GM12874 (cell line): ENCODE measurements around the gene ANAPC16.

Source experiments
- TF ChIP-seq, protein P1 (sequence below): IDR thresholded peaks from 2 replicates; pipeline ENCODE4 v1.5.1; 2011; ENCODE audit warnings: low read depth, mild to moderate bottlenecking, control low read depth, low read length, moderate library complexity; ENCODE audit not compliant: insufficient read depth

ANAPC16 gene

DNA sequence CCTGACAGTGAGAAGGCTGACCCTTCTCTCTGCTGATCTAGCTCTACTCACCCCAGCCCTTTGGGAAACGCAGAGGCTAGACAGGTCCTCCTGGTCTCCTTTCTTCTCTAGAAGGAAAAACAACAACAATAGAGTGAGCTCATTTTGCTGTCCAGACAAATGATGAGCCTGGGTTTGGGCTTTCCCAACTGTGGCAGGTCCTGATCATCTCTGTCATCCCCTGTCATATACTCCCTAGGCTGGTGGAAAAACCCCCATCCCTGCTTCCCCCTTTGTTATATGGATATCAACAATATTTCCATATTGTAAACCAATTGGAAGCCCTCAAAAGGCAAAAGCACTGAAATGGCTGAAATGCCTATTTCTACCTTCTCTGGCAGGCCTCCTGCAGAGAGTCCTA is 48.7 kb downstream of the ANAPC16 start:
- TF ChIP-seq, protein P1, sequence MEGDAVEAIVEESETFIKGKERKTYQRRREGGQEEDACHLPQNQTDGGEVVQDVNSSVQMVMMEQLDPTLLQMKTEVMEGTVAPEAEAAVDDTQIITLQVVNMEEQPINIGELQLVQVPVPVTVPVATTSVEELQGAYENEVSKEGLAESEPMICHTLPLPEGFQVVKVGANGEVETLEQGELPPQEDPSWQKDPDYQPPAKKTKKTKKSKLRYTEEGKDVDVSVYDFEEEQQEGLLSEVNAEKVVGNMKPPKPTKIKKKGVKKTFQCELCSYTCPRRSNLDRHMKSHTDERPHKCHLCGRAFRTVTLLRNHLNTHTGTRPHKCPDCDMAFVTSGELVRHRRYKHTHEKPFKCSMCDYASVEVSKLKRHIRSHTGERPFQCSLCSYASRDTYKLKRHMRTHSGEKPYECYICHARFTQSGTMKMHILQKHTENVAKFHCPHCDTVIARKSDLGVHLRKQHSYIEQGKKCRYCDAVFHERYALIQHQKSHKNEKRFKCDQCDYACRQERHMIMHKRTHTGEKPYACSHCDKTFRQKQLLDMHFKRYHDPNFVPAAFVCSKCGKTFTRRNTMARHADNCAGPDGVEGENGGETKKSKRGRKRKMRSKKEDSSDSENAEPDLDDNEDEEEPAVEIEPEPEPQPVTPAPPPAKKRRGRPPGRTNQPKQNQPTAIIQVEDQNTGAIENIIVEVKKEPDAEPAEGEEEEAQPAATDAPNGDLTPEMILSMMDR, result no peak

DNA sequence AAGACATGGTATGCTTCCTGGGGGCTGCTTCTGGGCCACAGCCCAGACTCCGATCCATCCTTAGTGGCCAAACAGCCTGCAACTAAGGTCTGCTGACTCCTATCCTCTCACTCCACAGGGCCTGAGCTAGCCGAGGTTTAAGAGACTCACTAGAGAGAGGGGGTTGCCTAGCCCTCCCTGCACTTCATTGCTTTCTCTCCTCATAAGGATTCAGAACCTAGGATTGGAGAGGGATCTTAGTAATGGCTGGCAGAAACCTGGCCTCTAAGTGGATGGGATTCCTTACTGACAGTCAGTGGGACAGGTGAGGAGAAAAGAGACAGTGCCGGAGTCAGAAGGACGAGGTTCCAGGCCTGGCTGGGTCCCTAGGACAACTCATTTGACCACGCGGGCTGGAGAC is 49.7 kb downstream of the ANAPC16 start:
- TF ChIP-seq, protein P1, result no peak

DNA sequence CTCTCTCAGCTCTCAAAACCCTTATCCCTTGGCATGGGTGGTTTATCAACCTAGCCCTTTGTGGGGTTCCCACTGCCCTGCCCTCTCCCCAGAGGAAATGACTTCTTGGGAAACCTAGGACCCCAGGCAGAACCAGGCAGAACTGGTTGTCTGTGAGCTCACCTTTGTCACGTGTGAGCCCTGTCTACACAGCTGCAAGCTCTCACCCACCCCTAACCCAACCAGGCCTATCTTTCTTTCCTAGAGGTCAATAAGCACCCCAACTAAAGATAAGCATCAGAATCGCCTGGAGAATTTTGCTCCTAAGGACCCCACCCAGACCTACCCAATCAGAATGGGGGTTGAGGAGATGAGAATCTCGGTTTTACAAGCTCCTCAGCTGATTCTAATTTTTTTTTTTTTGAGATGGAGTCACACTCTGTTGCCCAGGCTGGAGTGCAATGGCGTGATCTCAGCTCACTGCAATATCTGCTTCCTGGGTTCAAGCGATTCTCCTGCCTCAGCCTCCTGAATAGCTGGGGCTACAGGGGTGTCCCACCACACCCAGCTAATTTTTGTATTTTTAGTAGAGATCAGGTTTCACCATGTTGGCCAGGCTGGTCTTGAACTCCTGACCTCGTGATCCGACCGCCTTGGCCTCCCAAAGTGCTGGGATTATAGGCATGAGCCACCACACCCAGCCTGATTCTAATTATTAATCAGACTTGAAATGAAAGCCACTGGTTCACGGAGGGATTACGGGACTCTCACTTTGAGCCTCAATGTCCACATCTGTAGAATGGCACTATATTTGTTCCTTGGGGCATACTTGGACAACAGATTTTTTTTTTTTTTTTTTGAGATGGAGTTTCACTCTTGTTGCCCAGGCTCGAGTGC is 50.4 kb downstream of the ANAPC16 start:
- TF ChIP-seq, protein P1, result no peak

DNA sequence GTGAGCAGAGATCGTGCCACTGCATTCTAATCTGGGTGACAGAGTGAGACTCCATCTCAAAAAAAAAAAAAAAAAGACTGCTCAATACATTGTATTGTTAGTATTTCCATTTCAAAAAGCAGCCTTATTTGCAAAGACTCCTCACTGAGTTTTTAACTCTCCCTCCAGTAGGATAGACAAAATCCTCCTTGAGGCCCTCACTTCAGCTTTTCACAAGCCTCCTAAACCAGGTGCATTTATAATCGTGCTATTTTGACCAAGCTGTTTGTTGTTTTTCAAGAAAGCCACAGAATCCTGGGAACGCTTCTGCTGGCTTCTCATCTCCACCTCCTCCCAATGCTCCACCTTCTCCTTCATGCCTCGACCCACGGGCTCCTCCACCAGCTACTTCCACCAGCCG is 51.6 kb downstream of the ANAPC16 start:
- TF ChIP-seq, protein P1, result no peak

DNA sequence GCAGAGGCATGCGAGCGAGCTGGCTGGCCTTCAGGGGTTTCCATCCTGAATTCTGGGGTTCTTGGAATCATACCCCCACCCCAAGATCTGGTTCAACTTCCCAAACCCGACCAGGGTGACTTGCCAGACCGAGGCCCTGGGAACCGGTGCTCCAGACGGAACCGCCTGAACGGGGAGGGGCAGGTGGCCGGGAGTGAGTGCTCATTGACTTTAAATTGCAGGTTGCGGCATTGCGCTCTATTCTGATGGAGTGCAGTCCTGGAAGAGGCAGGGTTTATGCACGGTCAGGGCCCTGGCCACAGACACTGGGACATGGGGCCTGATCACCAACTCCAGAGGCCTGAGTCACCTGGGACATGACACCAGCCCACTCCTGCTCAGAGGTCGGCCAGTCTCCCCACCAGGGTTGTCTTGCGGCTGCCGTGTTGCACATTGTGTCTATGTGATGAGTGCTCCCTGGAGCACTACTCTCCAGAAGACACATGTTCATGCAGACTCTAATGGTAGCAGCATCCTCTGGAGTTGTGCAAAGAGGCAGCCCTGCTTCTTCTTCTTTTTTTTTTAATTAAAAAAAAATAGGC is 52.1 kb downstream of the ANAPC16 start:
- TF ChIP-seq, protein P1, result no peak

DNA sequence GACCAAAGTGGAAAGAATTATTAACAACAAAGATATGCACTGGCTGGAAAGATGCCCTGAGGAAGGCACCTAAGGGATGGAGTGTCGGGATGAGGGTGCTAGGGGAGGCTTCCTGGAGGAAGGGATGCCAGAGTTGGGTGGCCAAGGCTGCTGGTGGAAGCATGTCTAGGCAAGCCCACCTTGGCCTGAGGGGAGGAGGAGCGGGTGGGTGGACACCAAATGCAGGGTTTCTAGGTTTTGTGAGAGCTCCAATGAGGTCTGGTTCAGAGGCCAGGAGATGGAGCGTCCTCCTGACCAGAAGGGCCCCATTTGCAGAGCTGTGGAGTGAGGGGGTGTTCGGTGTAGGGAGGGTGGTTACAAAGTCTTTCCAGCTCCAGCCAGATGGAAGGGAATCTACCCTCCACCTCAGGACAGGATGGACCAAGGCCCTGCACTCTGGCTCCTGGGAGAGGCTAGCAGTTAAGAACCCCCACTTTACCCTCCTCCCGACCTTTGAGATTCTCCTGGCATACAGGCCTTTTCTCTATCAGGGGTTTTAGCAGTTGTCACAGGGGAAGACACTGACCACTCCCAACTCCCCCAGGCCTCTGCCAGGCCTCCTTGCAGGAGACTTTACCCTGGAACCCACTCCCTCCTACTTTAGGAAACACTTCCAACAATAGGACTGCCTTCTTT is 54.9 kb downstream of the ANAPC16 start:
- TF ChIP-seq, protein P1, result no peak

DNA sequence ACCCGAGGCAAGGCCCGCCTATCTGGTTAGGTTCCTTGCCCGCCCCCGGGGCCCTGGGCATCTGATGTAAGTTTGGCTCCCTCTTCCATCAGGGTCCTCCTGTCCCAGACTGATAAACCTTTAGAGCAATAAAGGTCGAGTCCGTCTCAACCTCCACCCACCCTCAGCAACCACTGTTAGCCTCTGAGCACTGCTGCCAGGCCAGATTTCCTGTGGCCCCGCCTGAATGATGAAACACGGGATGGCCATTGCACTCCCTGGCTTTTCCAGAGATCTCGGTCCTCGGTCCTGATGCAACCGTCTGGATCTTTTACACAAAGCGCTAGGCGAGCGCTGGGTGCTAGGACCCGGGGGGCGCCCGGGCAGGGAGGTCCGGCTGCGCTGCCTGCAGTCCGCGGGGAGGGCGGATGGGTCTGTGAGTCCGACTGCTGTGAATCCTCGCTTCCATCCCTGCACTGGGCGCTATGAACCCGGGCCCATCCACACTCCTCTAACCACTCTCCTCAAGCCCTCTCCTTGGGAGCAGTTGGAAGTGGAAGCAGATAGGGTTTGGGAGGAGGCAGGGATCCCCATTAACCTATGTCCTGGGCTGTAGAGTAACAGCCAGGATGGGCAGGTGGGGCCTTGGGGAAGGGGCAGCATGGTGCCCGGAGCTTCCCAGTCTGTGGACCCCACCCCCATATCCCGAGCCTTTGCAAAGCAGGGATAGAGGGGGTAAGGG is 57.0 kb downstream of the ANAPC16 start:
- TF ChIP-seq, protein P1, result no peak
